ENCODE measurements around the gene C11orf65.

DNA sequence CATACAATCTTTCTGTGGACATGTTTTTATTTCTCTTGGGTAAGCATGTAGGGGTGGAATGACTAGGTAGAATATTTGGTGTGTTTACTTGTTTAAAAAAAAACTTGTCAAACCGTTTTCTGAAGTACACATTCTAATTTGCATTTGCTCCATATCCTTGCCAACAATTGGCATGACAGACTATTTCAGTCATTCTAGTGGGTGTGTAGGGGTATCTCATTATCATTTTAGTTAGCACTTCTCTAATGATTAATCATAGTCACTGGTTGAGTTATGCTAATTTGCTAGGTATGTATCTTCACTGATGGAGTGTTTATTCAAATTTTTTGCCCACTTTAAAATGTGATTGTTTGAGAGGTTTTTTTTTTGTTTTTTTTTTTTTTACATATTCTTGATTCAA, 64.3 kb downstream of the C11orf65 start:
- TF ChIP-seq POLR2AphosphoS5 (IDR thresholded peaks at IDR 0.05; ENCODE audit: low read depth) (no peak), GABPA (IDR thresholded peaks at IDR 0.05; ENCODE audit: low read depth) (no peak), SPI1 (IDR thresholded peaks at IDR 0.05; ENCODE audit: borderline replicate concordance, low read depth) (no peak)
- TF ChIP-seq, protein P1, sequence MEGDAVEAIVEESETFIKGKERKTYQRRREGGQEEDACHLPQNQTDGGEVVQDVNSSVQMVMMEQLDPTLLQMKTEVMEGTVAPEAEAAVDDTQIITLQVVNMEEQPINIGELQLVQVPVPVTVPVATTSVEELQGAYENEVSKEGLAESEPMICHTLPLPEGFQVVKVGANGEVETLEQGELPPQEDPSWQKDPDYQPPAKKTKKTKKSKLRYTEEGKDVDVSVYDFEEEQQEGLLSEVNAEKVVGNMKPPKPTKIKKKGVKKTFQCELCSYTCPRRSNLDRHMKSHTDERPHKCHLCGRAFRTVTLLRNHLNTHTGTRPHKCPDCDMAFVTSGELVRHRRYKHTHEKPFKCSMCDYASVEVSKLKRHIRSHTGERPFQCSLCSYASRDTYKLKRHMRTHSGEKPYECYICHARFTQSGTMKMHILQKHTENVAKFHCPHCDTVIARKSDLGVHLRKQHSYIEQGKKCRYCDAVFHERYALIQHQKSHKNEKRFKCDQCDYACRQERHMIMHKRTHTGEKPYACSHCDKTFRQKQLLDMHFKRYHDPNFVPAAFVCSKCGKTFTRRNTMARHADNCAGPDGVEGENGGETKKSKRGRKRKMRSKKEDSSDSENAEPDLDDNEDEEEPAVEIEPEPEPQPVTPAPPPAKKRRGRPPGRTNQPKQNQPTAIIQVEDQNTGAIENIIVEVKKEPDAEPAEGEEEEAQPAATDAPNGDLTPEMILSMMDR (IDR thresholded peaks at IDR 0.05; ENCODE audit: insufficient read depth, low read length), result no peak
- TF ChIP-seq, protein P2, sequence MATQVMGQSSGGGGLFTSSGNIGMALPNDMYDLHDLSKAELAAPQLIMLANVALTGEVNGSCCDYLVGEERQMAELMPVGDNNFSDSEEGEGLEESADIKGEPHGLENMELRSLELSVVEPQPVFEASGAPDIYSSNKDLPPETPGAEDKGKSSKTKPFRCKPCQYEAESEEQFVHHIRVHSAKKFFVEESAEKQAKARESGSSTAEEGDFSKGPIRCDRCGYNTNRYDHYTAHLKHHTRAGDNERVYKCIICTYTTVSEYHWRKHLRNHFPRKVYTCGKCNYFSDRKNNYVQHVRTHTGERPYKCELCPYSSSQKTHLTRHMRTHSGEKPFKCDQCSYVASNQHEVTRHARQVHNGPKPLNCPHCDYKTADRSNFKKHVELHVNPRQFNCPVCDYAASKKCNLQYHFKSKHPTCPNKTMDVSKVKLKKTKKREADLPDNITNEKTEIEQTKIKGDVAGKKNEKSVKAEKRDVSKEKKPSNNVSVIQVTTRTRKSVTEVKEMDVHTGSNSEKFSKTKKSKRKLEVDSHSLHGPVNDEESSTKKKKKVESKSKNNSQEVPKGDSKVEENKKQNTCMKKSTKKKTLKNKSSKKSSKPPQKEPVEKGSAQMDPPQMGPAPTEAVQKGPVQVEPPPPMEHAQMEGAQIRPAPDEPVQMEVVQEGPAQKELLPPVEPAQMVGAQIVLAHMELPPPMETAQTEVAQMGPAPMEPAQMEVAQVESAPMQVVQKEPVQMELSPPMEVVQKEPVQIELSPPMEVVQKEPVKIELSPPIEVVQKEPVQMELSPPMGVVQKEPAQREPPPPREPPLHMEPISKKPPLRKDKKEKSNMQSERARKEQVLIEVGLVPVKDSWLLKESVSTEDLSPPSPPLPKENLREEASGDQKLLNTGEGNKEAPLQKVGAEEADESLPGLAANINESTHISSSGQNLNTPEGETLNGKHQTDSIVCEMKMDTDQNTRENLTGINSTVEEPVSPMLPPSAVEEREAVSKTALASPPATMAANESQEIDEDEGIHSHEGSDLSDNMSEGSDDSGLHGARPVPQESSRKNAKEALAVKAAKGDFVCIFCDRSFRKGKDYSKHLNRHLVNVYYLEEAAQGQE (IDR thresholded peaks at IDR 0.05; ENCODE audit: insufficient replicate concordance, low read depth), result no peak

Measured in HL-60 (cell line).